AG10803 (cell line): ENCODE results near the gene ALDH5A1.

Experiments
- DNase-seq: peaks from one replicate; pipeline ENCODE4 v3.0.0; 2010; ENCODE audit warnings: low read depth
- H3K4me3 ChIP-seq: 2 replicates; pipeline ENCODE4 v1.5.1; 2011; ENCODE audit warnings: mild to moderate bottlenecking, low read length, control low read depth
- CTCF ChIP-seq: conservative IDR thresholded peaks from 2 replicates; pipeline ENCODE4 v1.5.1; 2011; ENCODE audit warnings: mild to moderate bottlenecking, low read length, control low read depth, inconsistent platforms

The ALDH5A1 gene

DNA sequence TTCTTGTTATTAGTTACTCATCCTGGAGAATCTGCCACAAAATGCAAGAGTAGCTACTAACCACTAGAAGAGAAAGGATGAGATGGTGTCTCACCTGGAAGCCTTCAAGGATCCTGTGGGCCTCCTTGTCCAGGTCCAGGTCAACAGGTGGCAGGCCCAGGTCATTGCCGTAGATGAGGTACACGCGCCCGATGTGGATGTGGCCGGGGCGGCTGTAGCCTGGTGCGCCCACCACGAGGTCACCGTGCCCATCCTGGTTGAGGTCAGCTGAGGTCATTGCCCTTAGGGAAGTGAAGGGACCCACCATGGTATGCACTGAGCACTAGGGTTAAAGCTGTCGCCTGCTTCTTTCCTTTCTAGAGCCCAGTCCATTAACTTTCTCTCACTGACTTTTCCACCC lies 40.8 kb upstream of the ALDH5A1 start:
- no peak for DNase-seq
- no peak for TF ChIP-seq CTCF

DNA sequence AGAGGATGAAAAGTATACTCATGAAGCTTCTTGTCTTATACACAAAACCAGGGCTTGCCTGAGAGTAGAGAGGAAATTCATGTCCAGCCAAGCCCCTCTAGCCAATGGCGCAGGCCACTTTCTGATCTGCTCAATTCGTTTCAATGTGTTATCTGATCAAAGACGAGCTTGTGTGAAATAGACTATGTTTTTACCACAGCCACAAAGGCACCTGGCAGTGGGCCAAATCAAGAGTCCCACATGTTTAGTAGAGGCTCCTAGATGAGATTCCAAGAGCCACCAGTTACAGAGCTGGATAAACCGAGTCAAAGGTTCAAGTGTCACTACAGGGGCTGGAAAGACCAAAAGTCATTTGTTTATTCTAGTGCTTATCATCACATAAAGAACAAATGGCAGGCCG lies 40.3 kb upstream of the ALDH5A1 start:
- no peak overlapping the region for H3K4me3 ChIP-seq
- DNase-seq = no peak
- no peak for TF ChIP-seq CTCF

More for the DNA sequence above, 40.8 kb upstream of the ALDH5A1 start:
- H3K4me3 ChIP-seq = no peak overlapping the region

GRCh38 chr6:24455061-24455460 lies 39.7 kb upstream of the ALDH5A1 start:
- no peak for DNase-seq
- no peak overlapping the region for H3K4me3 ChIP-seq
- TF ChIP-seq CTCF = no peak

DNA sequence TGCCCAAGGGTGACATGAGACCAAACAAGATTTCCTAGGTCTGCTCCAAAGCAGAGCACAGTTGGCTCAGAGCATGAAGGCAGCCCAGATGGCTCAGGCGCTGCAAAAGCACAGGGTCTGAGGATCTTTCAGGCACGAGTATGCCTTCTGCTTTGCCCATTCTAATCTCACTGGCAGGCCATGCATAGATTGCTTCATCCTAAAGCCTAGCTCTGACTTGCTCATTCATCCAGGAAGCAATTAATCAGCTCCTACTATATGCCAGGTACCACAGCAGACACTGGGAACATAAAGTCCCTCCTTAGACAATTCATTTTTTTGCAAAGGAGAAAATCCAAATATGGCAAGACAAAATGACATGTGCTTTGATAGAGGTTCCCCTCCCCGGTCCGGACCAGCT lies 36.6 kb upstream of the ALDH5A1 start:
- H3K4me3 ChIP-seq = no peak overlapping the region
- TF ChIP-seq CTCF = no peak
- DNase-seq = no peak

DNA sequence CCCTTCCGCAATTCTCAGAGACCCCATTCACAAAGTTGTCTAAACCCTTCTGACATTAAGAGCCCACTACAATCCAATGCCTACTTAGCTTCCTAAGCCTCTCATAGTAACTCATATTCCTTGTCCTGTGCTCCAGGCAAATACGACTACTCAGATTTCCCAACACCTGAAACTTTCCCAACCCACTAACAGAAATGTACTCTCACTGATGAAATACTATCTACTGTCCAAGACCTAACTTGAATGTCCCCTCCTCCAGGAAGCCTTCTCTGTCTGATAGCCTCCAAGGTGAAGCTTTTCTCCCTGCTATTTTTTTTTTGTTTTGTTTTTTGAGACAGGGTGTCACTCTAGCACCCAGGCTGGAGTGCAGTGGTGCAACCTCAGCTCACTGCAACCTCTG lies 35.8 kb upstream of the ALDH5A1 start:
- DNase-seq = no peak
- no peak for TF ChIP-seq CTCF
- no peak overlapping the region for H3K4me3 ChIP-seq

- TF ChIP-seq CTCF = no peak
- DNase-seq = no peak
- no peak overlapping the region for H3K4me3 ChIP-seq
Observed at GRCh38 chr6:24460966-24461365, 33.8 kb upstream of the ALDH5A1 start.

DNA sequence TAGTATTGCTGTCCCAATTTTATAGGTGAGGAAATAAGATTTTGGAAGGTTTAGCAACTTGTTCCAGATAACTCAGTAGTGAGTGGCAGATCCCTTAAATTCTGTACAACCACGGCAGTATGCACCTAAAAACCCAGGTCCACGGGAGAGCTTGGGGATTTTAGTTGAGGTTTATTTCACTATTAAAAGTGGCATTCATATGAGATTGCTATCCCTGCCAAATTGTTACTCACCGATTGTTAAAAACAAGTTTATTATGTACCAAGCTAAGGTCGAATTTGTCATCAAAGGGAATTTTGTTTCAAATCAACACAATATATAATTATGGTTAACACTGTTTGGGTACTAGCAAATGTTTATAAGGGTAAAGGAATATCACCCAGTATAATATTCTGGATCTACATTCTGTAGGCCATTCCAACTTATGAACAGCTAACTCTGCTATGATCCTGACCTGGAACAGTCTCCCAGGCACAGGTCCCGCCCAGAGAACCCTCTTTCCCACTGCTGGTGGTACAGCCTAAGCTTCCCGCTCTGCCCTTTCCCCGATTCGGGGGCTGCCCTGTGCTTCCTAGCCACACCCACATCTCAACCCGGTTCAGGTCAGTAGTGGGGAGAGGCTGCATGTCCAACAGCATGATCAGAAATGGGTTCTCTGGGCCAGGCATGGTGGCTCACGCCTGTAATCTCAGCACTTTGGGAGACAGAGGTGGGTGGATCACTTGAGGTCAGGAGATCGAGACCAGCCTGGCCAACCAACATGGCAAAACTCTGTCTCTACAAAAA lies 30.3 kb upstream of the ALDH5A1 start:
- no peak for DNase-seq
- TF ChIP-seq CTCF = no peak
- H3K4me3 ChIP-seq = no peak overlapping the region
